B cell (primary cell): ENCODE measurements around the gene MICAL3.

ENCODE experiments used
- CTCF ChIP-seq: fragments of 200-600 bp; IDR thresholded peaks from one replicate; pipeline ENCODE4 v1.8.0; 2022; ENCODE audit warnings: antibody characterized with exemption, mild to moderate bottlenecking
- EZH2 ChIP-seq: IDR thresholded peaks from 2 replicates; pipeline ENCODE4 v1.6.1; 2012; ENCODE audit warnings: borderline replicate concordance, low read depth, mild to moderate bottlenecking, moderate library complexity, low read length; ENCODE audit not compliant: insufficient read depth, poor library complexity, severe bottlenecking

- TF ChIP-seq CTCF (no peak), EZH2 (no peak)
Measured at GRCh38 chr22:17773606-17774205, 250.7 kb downstream of the MICAL3 start.
